B cell (primary cell): ENCODE data around the gene DOCK8. TPM values are rescaled to one million over a fixed set of nuclear protein-coding genes. Genes with fewer than 3 reads are reported as not detected.

Experiments
- ATAC-seq: fragments of 200-7000 bp; cut with Tn5 transposase; one replicate; pipeline ENCODE4 v1.10.0; 2021; ENCODE audit warnings: low read depth, mild to moderate bottlenecking, moderate number of reproducible peaks, moderate library complexity
- CTCF ChIA-PET: fragments of 350-600 bp; sonication (Branson Sonifier 250); formaldehyde crosslinking; loops from one replicate; lab custom pipeline; 2021; ENCODE audit warnings: antibody characterized with exemption, inconsistent platforms; lab: Charles Lee
- POLR2A ChIA-PET: fragments of 350-600 bp; sonication (Branson Sonifier 250); formaldehyde crosslinking; loops from one replicate; lab custom pipeline; 2021; ENCODE audit warnings: antibody characterized with exemption; lab: Charles Lee
- DNase-seq: peaks from one replicate; pipeline ENCODE4 v3.0.0; 2013
- H2AFZ ChIP-seq: 2 replicates; pipeline ENCODE4 v1.6.1; 2012; ENCODE audit warnings: mild to moderate bottlenecking, low read depth, low read length; ENCODE audit not compliant: insufficient read depth, poor library complexity, severe bottlenecking
- H3K27ac ChIP-seq, 2 donors: 1 replicate in 1 of 2; 2 replicates in 1 of 2; pipeline ENCODE4 v1.5.1; 2012 to 2013; ENCODE audit warnings: low read length in 2 of 2, mild to moderate bottlenecking in 2 of 2, moderate library complexity in 1 of 2
- H3K27me3 ChIP-seq, 4 experiments: fragments of 200-600 bp in 1 of 4; sonication (generic) in 1 of 4; replicated peaks in 1 of 4; 1 replicate in 2 of 4; 2 replicates in 2 of 4; pipeline versions ENCODE4 v1.6.1 to v1.7.0; 2013 to 2016; ENCODE audit warnings: low read length in 3 of 4, mild to moderate bottlenecking in 2 of 4, mixed read lengths in 1 of 4, moderate library complexity in 1 of 4; ENCODE audit not compliant: insufficient read depth in 4 of 4, control insufficient read depth in 3 of 4; ENCODE audit errors: control extremely low read depth in 1 of 4
- H3K36me3 ChIP-seq, 2 experiments: replicated peaks in 1 of 2; 1 replicate in 1 of 2; 2 replicates in 1 of 2; pipeline versions ENCODE4 v1.6.1 to v1.7.1; 2013; ENCODE audit warnings: low read length in 1 of 2; ENCODE audit not compliant: insufficient read depth in 2 of 2, control insufficient read depth in 1 of 2; ENCODE audit errors: control extremely low read depth in 1 of 2, extremely low read depth in 1 of 2
- H3K4me1 ChIP-seq, 2 donors: fragments of 200-600 bp in 1 of 2; sonication (generic) in 1 of 2; 1 replicate in 1 of 2; 2 replicates in 1 of 2; pipeline versions ENCODE4 v1.5.1 to v1.6.1; 2013 to 2017; ENCODE audit warnings: low read length in 2 of 2; ENCODE audit not compliant: control insufficient read depth in 2 of 2, insufficient read depth in 2 of 2
- H3K4me2 ChIP-seq: replicated peaks from 2 replicates; pipeline ENCODE3; 2012; ENCODE audit warnings: mild to moderate bottlenecking, low read depth, low read length; ENCODE audit not compliant: poor library complexity, severe bottlenecking
- H3K4me3 ChIP-seq, 5 experiments: fragments of 200-600 bp in 1 of 5; sonication (generic) in 1 of 5; 1 replicate in 3 of 5; 2 replicates in 2 of 5; pipeline versions ENCODE4 v1.5.1 to v1.7.0; 2011 to 2016; ENCODE audit warnings: low read length in 4 of 5, mild to moderate bottlenecking in 4 of 5, low read depth in 2 of 5, control low read depth in 1 of 5, moderate library complexity in 1 of 5; ENCODE audit not compliant: insufficient read depth in 1 of 5; ENCODE audit errors: control extremely low read depth in 1 of 5, extremely low read depth in 1 of 5
- H3K79me2 ChIP-seq: fragments of 200-600 bp; sonication (generic); one replicate; pipeline ENCODE4 v1.6.0; 2016; ENCODE audit warnings: low read length; ENCODE audit not compliant: control insufficient read depth, insufficient read depth
- H3K9ac ChIP-seq: fragments of 200-600 bp; sonication (generic); 2 replicates; pipeline ENCODE4 v1.6.1; 2017; ENCODE audit warnings: mild to moderate bottlenecking, low read length, moderate library complexity
- H3K9me3 ChIP-seq, 3 donors: one replicate each; pipeline versions ENCODE4 v1.6.1 to v1.7.1; 2013; ENCODE audit warnings: low read length in 2 of 3; ENCODE audit not compliant: control insufficient read depth in 2 of 3, insufficient read depth in 1 of 3; ENCODE audit errors: control extremely low read depth in 1 of 3
- H4K20me1 ChIP-seq: 2 replicates; pipeline ENCODE4 v1.6.0; 2012; ENCODE audit warnings: mild to moderate bottlenecking, low read length; ENCODE audit not compliant: insufficient read depth, control insufficient read depth, poor library complexity, severe bottlenecking
- H3K27ac Mint-ChIP-seq: one replicate; pipeline ENCODE4 v1.8.0; 2021; ENCODE audit warnings: mixed read lengths
- H3K27me3 Mint-ChIP-seq: one replicate; pipeline ENCODE4 v1.8.0; 2021; ENCODE audit warnings: mixed read lengths
- H3K4me1 Mint-ChIP-seq: one replicate; pipeline ENCODE4 v1.8.0; 2021; ENCODE audit warnings: mixed read lengths
- H3K4me3 Mint-ChIP-seq: one replicate; pipeline ENCODE4 v1.8.0; 2021; ENCODE audit warnings: mixed read lengths
- H3K9me3 Mint-ChIP-seq: one replicate; pipeline ENCODE4 v1.8.0; 2022; ENCODE audit warnings: mixed read lengths; ENCODE audit not compliant: insufficient read depth
- EZH2 ChIP-seq: IDR thresholded peaks from 2 replicates; pipeline ENCODE4 v1.6.1; 2012; ENCODE audit warnings: borderline replicate concordance, low read depth, mild to moderate bottlenecking, moderate library complexity, low read length; ENCODE audit not compliant: insufficient read depth, poor library complexity, severe bottlenecking
- WGBS: methylation state at CpG from one replicate; pipeline ENCODE4 v1.1.5; 2013; ENCODE audit warnings: missing lambda C conversion rate; ENCODE audit not compliant: insufficient coverage; 5-methylcytosine and 5-hydroxymethylcytosine counted together
- intact Hi-C: fragments of 100-400 bp; cut with micrococcal nuclease; formaldehyde crosslinking; loops from one replicate; pipeline ENCODE4 v1.10.0; 2022
- polyA plus RNA-seq: library from polyadenylated mRNA; depleted of rRNA; stranded (reverse); fragments of >200 nt; gene quantifications from 2 replicates; pipeline ENCODE4 v1.2.3, GENCODE V29; 2012
- total RNA-seq, 2 donors: library from RNA; stranded (reverse); fragments of 120-200 nt in 1 of 2; gene quantifications; 1 replicate in 1 of 2; 2 replicates in 1 of 2; pipeline versions ENCODE4 v1.2.3 to v1.2.4, GENCODE V29; 2013 to 2022
- TF ChIP-seq, protein P1 (sequence below): fragments of 200-600 bp; IDR thresholded peaks from one replicate; pipeline ENCODE4 v1.8.0; 2022; ENCODE audit warnings: antibody characterized with exemption, mild to moderate bottlenecking

DOCK8 gene
- total and polyA plus RNA-seq, 2 donors (not counting 1 experiment from before 2014, with no cell fraction given) = 47.6 to 288 TPM

DNA sequence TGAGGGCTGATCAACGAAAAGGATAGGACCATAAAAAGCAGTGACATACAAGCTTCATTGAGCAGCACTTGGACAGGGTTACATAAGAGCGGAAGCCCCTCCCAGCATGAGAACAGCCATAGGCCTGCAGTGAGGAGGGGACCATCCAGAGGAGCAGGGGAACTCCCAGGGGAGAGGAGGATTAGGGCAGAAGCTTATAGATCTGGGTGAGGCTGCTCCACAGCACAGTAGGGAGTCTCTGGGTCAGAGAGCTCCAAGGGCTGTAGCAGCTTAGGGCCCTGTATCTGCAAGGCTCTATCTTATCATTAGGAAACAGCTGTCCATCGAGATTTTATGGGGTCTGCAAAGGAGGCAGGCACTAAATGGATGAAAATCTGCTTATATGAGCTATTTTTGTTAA, 186.6 kb downstream of the DOCK8 start:
- Mint-ChIP-seq H3K4me3 (no peak overlapping the region), H3K27me3 (no peaks in the 10 kb centered on the region), H3K9me3 (no peaks in the 10 kb centered on the region), H3K4me1 (no peaks in the 10 kb centered on the region), H3K27ac (peak overlapping the region; percentile 65)
- H3K9ac ChIP-seq = no peak overlapping the region
- H3K9me3 ChIP-seq = peaks cover 0 to 7% (median 0%) of the 10 kb centered on the region in 3 donors
- H3K27me3 ChIP-seq = no peaks in the 10 kb centered on the region
- no peaks in the 10 kb centered on the region for H3K4me1 ChIP-seq
- DNase-seq (no peak), ATAC-seq (no peak)
- peaks cover 9% of the 10 kb centered on the region for H4K20me1 ChIP-seq
- H3K36me3 ChIP-seq = peaks cover 36 to 89% of the 10 kb centered on the region in 2 experiments
- H3K79me2 ChIP-seq = no peaks in the 10 kb centered on the region
- H3K4me3 ChIP-seq = no peak overlapping the region
- peak overlapping the region in 1 of 2 donors; percentile 29 for H3K27ac ChIP-seq
- no peak overlapping the region for H2AFZ ChIP-seq
- WGBS = 100% methylated on average over 2 of the region's 3 CpGs
- H3K4me2 ChIP-seq = no peak overlapping the region
- TF ChIP-seq EZH2 = no peak
- TF ChIP-seq, protein P1, sequence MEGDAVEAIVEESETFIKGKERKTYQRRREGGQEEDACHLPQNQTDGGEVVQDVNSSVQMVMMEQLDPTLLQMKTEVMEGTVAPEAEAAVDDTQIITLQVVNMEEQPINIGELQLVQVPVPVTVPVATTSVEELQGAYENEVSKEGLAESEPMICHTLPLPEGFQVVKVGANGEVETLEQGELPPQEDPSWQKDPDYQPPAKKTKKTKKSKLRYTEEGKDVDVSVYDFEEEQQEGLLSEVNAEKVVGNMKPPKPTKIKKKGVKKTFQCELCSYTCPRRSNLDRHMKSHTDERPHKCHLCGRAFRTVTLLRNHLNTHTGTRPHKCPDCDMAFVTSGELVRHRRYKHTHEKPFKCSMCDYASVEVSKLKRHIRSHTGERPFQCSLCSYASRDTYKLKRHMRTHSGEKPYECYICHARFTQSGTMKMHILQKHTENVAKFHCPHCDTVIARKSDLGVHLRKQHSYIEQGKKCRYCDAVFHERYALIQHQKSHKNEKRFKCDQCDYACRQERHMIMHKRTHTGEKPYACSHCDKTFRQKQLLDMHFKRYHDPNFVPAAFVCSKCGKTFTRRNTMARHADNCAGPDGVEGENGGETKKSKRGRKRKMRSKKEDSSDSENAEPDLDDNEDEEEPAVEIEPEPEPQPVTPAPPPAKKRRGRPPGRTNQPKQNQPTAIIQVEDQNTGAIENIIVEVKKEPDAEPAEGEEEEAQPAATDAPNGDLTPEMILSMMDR = no peak
- POLR2A ChIA-PET = no interaction called here
- intact Hi-C loops = no loop called here
- CTCF ChIA-PET = no interaction called here

- CTCF ChIA-PET = no interaction called here
- H3K4me2 ChIP-seq = no peak overlapping the region
- H3K79me2 ChIP-seq = no peaks in the 10 kb centered on the region
- H3K4me1 ChIP-seq = no peaks in the 10 kb centered on the region
- H3K9me3 ChIP-seq = peaks cover 0 to 7% (median 0%) of the 10 kb centered on the region in 3 donors
- H3K27ac ChIP-seq = no peak overlapping the region
- WGBS = no CpG with 5 or more reads among the region's 3 CpGs
- H4K20me1 ChIP-seq = peaks cover 18% of the 10 kb centered on the region
- no peak for DNase-seq
- intact Hi-C loops = no loop called here
- no peaks in the 10 kb centered on the region for H3K27me3 ChIP-seq
- Mint-ChIP-seq H3K27ac (peak overlapping the region; percentile 54), H3K4me3 (no peak overlapping the region), H3K27me3 (no peaks in the 10 kb centered on the region), H3K9me3 (no peaks in the 10 kb centered on the region), H3K4me1 (peaks cover 11% of the 10 kb centered on the region)
- no peak for TF ChIP-seq EZH2
- TF ChIP-seq, protein P1 = no peak
- peaks cover 54 to 90% of the 10 kb centered on the region in 2 experiments for H3K36me3 ChIP-seq
- no peak overlapping the region for H3K4me3 ChIP-seq
- H3K9ac ChIP-seq = no peak overlapping the region
- POLR2A ChIA-PET = no interaction called here
- H2AFZ ChIP-seq = no peak overlapping the region
- no peak for ATAC-seq
These were observed 189.6 kb downstream of the DOCK8 start for GRCh38 chr9:404234-404633.
